ENCODE results near the gene NR1D1.

NR1D1 gene

DNA sequence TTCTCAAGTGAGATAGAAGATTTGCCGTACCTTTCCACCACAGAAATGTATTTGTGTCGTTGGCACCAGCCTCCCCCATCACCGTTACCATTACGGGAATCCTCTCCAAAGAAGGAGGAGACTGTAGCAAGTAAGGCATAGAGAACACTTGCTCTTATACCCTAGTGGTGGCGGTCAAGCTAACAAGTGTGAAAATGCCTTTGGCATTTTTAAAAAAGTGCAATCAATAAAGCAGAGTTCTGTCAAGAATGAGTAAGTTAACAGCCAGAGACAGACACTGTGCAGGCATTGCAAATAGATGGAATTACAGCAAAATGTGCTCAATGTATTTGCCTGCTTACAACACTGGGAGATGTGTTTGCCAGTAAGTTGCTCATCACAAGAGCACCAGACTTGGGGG, 29.1 kb upstream of the NR1D1 start:
- no peak overlapping the region for H3K4me3 ChIP-seq (ENCODE audit: low read depth, low read length)
- TF ChIP-seq, protein P1, sequence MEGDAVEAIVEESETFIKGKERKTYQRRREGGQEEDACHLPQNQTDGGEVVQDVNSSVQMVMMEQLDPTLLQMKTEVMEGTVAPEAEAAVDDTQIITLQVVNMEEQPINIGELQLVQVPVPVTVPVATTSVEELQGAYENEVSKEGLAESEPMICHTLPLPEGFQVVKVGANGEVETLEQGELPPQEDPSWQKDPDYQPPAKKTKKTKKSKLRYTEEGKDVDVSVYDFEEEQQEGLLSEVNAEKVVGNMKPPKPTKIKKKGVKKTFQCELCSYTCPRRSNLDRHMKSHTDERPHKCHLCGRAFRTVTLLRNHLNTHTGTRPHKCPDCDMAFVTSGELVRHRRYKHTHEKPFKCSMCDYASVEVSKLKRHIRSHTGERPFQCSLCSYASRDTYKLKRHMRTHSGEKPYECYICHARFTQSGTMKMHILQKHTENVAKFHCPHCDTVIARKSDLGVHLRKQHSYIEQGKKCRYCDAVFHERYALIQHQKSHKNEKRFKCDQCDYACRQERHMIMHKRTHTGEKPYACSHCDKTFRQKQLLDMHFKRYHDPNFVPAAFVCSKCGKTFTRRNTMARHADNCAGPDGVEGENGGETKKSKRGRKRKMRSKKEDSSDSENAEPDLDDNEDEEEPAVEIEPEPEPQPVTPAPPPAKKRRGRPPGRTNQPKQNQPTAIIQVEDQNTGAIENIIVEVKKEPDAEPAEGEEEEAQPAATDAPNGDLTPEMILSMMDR (IDR thresholded peaks at IDR 0.05; ENCODE audit: low read depth, low read length) = no peak

DNA sequence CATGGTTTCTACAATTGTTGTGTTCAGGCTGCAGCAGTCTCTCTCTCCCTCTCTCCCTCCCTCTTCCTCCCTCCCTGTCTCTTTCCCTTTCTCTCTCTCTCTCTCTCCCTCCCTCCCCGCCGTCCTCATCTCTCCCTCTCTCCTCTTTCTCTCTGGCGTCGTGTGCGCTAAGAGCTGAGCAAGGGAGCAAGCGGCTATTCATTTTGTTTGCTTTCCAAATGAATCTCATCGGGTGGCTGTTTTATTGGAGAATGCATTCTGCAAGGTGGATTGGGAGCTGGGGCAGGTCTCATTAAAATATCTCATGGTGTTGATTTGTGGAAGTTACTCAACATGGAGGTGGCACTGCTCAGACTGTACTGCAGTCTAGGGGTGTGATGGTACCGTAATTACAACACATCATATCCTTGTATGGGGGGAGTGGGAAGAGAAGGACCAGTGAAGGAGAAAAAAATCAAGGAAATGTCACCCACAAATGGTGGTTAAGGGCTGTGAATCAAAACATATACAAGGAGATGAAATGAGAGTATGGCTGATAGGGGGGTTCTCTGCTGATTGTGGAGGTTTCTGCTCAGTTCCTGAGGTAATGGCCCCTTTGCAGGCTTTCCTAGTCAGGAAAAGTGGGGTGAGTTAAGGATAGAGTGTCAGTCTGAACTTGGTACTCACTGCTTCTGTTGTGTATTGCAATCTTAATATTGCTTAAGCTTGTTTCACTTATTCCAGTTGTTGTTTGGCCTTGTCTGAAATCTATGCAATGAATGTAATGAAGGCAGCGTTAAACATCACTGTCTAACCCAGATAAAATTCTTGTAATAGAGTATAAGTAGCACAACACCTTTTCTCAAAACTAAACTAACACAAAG, 24.1 kb upstream of the NR1D1 start:
- TF ChIP-seq, protein P1 (IDR thresholded peaks at IDR 0.05; ENCODE audit: low read depth, low read length) = no peak
- peak overlapping the region; percentile 95 for H3K4me3 ChIP-seq (ENCODE audit: low read depth, low read length)

DNA sequence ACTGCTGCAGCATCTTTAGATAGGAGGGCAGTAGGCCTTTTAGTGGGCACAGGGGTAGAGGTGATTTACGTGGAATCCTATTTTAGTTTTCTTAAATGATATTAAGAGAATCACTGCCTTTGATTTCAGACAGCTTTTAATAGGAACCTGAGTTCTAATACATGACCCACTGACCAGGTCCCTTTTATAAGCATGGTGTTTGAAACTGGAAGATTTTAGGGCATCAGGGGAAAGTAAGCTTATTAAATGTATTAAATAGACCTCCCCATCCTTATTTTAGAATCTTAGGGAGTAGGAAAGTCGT, 23.4 kb upstream of the NR1D1 start:
- H3K4me3 ChIP-seq (ENCODE audit: low read depth, low read length) = peak overlapping the region; percentile 95
- TF ChIP-seq, protein P1 (IDR thresholded peaks at IDR 0.05; ENCODE audit: low read depth, low read length) = no peak

DNA sequence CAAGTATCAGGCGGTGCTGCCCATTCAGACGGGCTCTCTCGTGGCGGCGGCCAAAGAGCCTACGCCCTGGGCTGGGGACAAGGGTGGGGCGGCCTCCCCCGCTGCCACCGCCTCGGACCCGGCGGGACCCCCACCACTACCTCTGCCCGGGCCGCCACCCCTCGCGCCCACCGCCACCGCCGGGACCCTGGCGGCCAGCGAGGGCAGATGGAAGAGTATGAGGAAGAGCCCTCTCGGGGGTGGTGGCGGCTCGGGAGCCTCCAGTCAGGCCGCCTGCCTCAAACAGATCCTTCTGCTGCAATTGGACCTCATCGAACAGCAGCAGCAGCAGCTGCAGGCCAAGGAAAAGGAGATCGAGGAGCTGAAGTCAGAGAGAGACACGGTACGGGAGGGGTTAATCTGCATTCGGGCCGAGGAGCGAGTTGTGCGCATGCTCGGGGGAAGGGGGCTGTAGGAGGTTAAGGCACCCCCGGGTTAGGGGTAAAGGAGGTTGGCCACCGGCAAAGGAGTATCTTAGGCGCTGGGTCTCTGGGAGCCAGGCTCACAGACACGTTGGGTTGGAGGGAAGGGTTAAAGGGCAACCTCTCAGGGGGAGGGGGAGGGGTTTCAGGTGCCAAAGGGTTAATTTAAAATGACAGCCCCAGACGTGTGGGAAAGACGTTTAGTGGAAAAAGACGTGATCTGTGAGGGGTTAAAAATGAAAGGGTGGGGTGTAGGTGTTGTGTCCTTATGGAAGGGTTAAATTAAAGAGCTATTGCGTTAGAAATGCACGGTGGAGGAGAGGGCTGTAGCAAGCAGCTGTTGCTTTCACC, 22.8 kb upstream of the NR1D1 start:
- H3K4me3 ChIP-seq (ENCODE audit: low read depth, low read length) = peak overlapping the region; percentile 95
- TF ChIP-seq, protein P1 (IDR thresholded peaks at IDR 0.05; ENCODE audit: low read depth, low read length) = no peak

DNA sequence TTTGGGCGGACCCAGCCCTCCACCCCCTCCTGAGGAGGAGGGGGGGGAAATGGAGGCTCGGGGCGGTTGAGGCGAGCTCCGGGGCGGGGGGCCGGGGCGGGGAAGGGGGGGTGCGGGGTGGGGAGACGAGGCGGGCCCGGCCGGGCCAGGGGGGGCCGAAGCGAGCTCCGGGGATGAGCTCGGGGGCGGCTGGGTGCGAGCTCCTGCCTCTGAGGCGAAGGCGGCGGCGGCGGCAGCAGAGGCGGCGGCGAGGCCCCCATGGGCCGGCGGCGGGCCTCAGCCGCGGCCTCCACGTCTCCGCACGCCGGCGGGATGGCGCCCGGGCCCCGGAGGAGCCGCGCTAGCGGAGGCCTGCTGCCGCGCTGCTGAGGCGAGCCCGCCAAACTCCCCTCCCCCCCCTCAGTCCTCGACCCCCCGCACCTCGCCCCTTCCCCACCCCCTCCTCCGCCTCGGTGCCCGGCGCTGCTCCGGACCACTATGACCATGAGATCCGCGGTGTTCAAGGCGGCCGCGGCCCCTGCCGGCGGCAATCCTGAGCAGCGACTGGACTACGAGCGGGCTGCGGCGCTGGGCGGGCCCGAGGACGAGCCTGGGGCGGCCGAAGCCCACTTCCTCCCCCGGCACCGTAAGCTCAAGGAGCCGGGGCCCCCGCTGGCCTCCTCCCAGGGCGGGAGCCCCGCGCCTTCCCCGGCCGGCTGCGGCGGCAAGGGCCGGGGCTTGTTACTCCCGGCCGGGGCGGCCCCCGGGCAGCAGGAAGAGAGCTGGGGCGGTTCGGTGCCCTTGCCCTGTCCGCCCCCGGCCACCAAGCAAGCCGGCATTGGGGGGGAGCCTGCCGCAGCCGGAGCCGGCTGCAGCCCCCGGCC, 22.0 kb upstream of the NR1D1 start:
- TF ChIP-seq, protein P1 (IDR thresholded peaks at IDR 0.05; ENCODE audit: low read depth, low read length) = no peak
- peak overlapping the region; percentile 95 for H3K4me3 ChIP-seq (ENCODE audit: low read depth, low read length)

DNA sequence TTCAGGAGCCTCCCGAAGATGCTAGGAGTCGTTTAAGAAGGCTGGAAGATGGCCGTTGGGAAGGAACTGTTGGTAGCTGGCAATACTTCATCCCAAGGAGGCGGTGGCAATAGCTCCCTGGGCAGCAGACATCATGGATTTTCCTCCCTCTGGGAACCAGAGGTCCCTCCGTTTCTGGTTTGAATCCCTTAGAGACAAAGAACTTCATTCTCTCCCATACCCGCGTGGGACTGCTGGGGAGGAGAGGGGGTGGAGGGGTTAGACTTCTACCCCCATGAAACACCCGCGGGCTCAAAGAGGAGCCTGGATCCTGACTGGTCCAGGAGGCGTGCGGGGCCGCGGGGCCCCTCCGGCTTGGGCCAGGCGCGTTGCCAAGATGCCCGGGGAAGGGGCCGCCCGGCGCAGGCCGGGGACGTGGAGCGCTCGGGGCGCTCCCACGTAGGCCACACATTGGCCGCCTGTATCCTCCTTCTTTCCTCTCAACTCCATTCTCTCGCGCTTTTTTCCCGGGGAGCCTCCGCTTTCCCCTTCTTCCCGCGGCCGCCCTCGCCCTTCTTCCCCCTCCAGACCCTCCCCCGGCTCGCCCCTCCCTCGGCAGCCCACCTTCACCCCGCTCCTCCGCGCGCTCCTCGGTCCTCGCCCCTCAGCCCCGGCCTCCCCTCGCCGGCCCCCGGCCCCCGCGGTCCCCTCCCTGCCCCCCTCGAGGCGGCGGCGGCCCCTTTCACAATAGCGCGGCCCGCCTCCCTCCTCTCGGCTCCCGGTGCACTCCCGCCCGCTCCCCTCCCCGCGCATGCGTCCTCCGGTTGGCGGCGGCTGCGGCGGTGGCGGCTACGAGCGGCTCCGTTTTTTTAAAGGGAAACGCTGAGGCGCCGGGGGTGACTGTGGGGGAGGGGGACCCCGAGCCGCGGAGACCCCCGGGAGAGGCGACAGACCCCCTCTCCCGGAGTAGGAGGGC, 21.1 kb upstream of the NR1D1 start, which contains the start of gene MSL1:
TSS of gene MSL1 (plus strand) at position 791 of the 955 bp plus-strand sequence. CDS start 642 bp downstream, outside the sequence.
- TF ChIP-seq, protein P1 (IDR thresholded peaks at IDR 0.05; ENCODE audit: low read depth, low read length) = no peak
- H3K4me3 ChIP-seq (ENCODE audit: low read depth, low read length) = peak within 1 kb of the TSS; percentile 95
